HG03571 (cell line): ENCODE results near the gene MFSD11.
"Not testable (repeated sequence)": the region's sequence is repeated elsewhere in the genome, so short reads cannot be mapped to it uniquely, and the experiment has no call there.

Experiments used
- ATAC-seq: cut with Tn5 transposase; IDR thresholded peaks from one replicate; pipeline ENCODE4 v1.9.1; 2021; ENCODE audit not compliant: unreplicated experiment

Gene MFSD11

GRCh38 chr17:76726231-76726775, 11.6 kb upstream of the MFSD11 start, which contains the start of gene JMJD6:
TSS of gene JMJD6 (minus strand) at chr17:76726606. CDS start at chr17:76726475, 131 bp downstream.
- peak; percentile 53 for ATAC-seq

GRCh38 chr17:76726776-76727718, 10.9 kb upstream of the MFSD11 start, which contains the start of gene METTL23:
TSS of gene METTL23 (plus strand) at chr17:76726839. CDS start at chr17:76729711, 2,872 bp downstream.
- ATAC-seq, result peak; percentile 33

- no peak for ATAC-seq
Observed at GRCh38 chr17:76727745-76728456, 10.0 kb upstream of the MFSD11 start.

GRCh38 chr17:76731800-76732733, 5.9 kb upstream of the MFSD11 start:
- not testable (repeated sequence) for ATAC-seq

- ATAC-seq, result no peak
Observed at GRCh38 chr17:76732734-76733617, 4.9 kb upstream of the MFSD11 start.

GRCh38 chr17:76733618-76733957, 4.3 kb upstream of the MFSD11 start:
- no peak for ATAC-seq

GRCh38 chr17:76734080-76734840, 3.7 kb upstream of the MFSD11 start:
- ATAC-seq, result no peak

- ATAC-seq, result no peak
Observed at GRCh38 chr17:76735006-76735405, 2.9 kb upstream of the MFSD11 start.

- ATAC-seq, result no peak
Observed at GRCh38 chr17:76735586-76736348, 2.2 kb upstream of the MFSD11 start.

GRCh38 chr17:76736349-76737081, 1.4 kb upstream of the MFSD11 start:
- ATAC-seq, result peak; percentile 21

GRCh38 chr17:76737082-76737675, 740 bp upstream of the MFSD11 start, which contains the start of gene SRSF2:
TSS of gene SRSF2 (minus strand) at chr17:76737331. CDS start at chr17:76737160, 171 bp downstream.
- ATAC-seq, result peak; percentile 68

- no peak for ATAC-seq
Observed at GRCh38 chr17:76738468-76738850, 540 bp downstream of the MFSD11 start.

GRCh38 chr17:76739568-76740115, 1.7 kb downstream of the MFSD11 start:
- ATAC-seq, result not testable (repeated sequence)

GRCh38 chr17:76740329-76741118, 2.6 kb downstream of the MFSD11 start:
- no peak for ATAC-seq

- no peak for ATAC-seq
Observed at GRCh38 chr17:76742958-76743357, 5.0 kb downstream of the MFSD11 start.

GRCh38 chr17:76744747-76745146, 6.8 kb downstream of the MFSD11 start:
- ATAC-seq, result no peak
